PC-3 (cell line): ENCODE measurements around the gene JHY. TPM values are rescaled to one million over a fixed set of nuclear protein-coding genes. Genes with fewer than 3 reads are reported as not detected.

ENCODE experiments used
- ATAC-seq: fragments of 200-7000 bp; cut with Tn5 transposase; 2 replicates; pipeline ENCODE4 v1.9.1; 2020; ENCODE audit warnings: mild to moderate bottlenecking, moderate library complexity
- Bru-seq: library from RNA; stranded (reverse); fragments of 400-500 nt; gene quantifications from one replicate; lab custom pipeline; 2021; lab: Mats Ljungman, UMichigan
- BruChase-seq, 2 experiments: library from RNA; stranded (reverse); fragments of 400-500 nt; gene quantifications; one replicate each; lab custom pipeline; 2021; lab: Mats Ljungman, UMichigan
- BruUV-seq: library from RNA; stranded (reverse); fragments of 400-500 nt; replicated peaks from 2 replicates; lab custom pipeline; 2021; lab: Mats Ljungman, UMichigan
- CTCF ChIA-PET: fragments of 300-600 bp; sonication (Branson Sonifier 250); formaldehyde crosslinking; loops from one replicate; lab custom pipeline; 2022; ENCODE audit warnings: antibody characterized with exemption; lab: Charles Lee
- POLR2A ChIA-PET: fragments of 300-600 bp; sonication (Branson Sonifier 250); formaldehyde crosslinking; loops from one replicate; lab custom pipeline; 2022; ENCODE audit warnings: antibody characterized with exemption; ENCODE audit not compliant: unreplicated experiment; lab: Charles Lee
- DNase-seq: peaks from one replicate; pipeline ENCODE4 v3.0.0-alpha.2; 2015
- H2AFZ ChIP-seq: fragments of 300-600 bp; sonication (generic); 2 replicates; pipeline ENCODE4 v1.6.0; 2016; ENCODE audit warnings: antibody characterized with exemption, low read length
- H3F3A ChIP-seq: fragments of 300-600 bp; sonication (generic); one replicate; pipeline ENCODE4 v1.6.0; 2017; ENCODE audit warnings: antibody characterized with exemption, low read length, control low read depth, mild to moderate bottlenecking; ENCODE audit not compliant: unreplicated experiment
- H3K27ac ChIP-seq: fragments of 300-600 bp; sonication (generic); 2 replicates; pipeline ENCODE4 v1.5.1; 2016; ENCODE audit warnings: mild to moderate bottlenecking, low read length
- H3K27me3 ChIP-seq: fragments of 300-600 bp; sonication (generic); 2 replicates; pipeline ENCODE4 v1.6.1; 2016; ENCODE audit warnings: low read length, mixed read lengths
- H3K36me3 ChIP-seq: fragments of 300-600 bp; sonication (generic); 2 replicates; pipeline ENCODE4 v1.6.1; 2016; ENCODE audit warnings: low read depth, mixed run types, low read length, mixed read lengths
- H3K4me1 ChIP-seq: fragments of 300-600 bp; sonication (generic); 2 replicates; pipeline ENCODE4 v1.5.1; 2016; ENCODE audit warnings: low read length; ENCODE audit not compliant: insufficient read depth
- H3K4me2 ChIP-seq: fragments of 300-600 bp; sonication (generic); 2 replicates; pipeline ENCODE4 v1.6.0; 2016; ENCODE audit warnings: low read length
- H3K4me3 ChIP-seq: fragments of 300-600 bp; sonication (generic); 2 replicates; pipeline ENCODE4 v1.5.1; 2016; ENCODE audit warnings: mild to moderate bottlenecking, low read length, mixed read lengths
- H3K79me2 ChIP-seq: fragments of 300-600 bp; sonication (generic); 2 replicates; pipeline ENCODE4 v1.6.1; 2017; ENCODE audit warnings: low read length, mixed read lengths
- H3K9ac ChIP-seq: fragments of 300-600 bp; sonication (generic); 2 replicates; pipeline ENCODE4 v1.6.0; 2016; ENCODE audit warnings: mild to moderate bottlenecking, low read length
- H3K9me2 ChIP-seq: fragments of 300-600 bp; sonication (generic); replicated peaks from 2 replicates; pipeline ENCODE4 v1.6.1; 2016; ENCODE audit warnings: mixed run types, low read length, mixed read lengths
- H3K9me3 ChIP-seq: fragments of 300-600 bp; sonication (generic); 2 replicates; pipeline ENCODE4 v1.6.1; 2016; ENCODE audit warnings: low read length, mixed read lengths
- H4K20me1 ChIP-seq: fragments of 300-600 bp; sonication (generic); 2 replicates; pipeline ENCODE4 v1.6.1; 2016; ENCODE audit warnings: low read length, mixed read lengths
- CTCF ChIP-seq: fragments of 300-600 bp; sonication (generic); conservative IDR thresholded peaks from 2 replicates; pipeline ENCODE4 v1.5.1; 2017; ENCODE audit warnings: antibody characterized with exemption, low read depth, mild to moderate bottlenecking, low read length
- EZH2 ChIP-seq: fragments of 300-600 bp; sonication (generic); IDR thresholded peaks from one replicate; pipeline ENCODE4 v1.6.1; 2017; ENCODE audit warnings: antibody characterized with exemption, mild to moderate bottlenecking, low read length; ENCODE audit not compliant: unreplicated experiment
- EZH2phosphoT487 ChIP-seq: fragments of 300-600 bp; sonication (generic); IDR thresholded peaks from 2 replicates; pipeline ENCODE4 v1.6.1; 2018; ENCODE audit warnings: mild to moderate bottlenecking, antibody characterized with exemption, low read length, borderline replicate concordance
- intact Hi-C: fragments of 100-400 bp; cut with micrococcal nuclease; formaldehyde crosslinking; loops from 2 replicates; pipeline ENCODE4 v1.9.0; 2023
- long read RNA-seq: library from polyadenylated mRNA; unstranded; transcript quantifications from one replicate; pipeline ENCODE4 v2.0.0, GENCODE V29; 2021; ENCODE audit not compliant: unreplicated experiment
- total RNA-seq: library from RNA; depleted of rRNA; stranded (reverse); fragments of >200 nt; gene quantifications from 2 replicates; pipeline ENCODE4 v1.2.3, GENCODE V29; 2014; rRNA removed

Gene JHY
- total RNA-seq (3.6 and 4.9 TPM in 2 replicates), Bru-seq, nascent RNA (percentile 47 among the genes with signal in this experiment), BruChase-seq, experiment 1, labeled RNA remaining after a 6-hour chase (percentile 47 among the genes with signal in this experiment), BruChase-seq, experiment 2, labeled RNA remaining after a 2-hour chase (percentile 45 among the genes with signal in this experiment)
- long read RNA-seq, partial matches to known transcripts = 8 of 16 reads
- long read RNA-seq, other reads (novel, unspliced or antisense) = 5 of 16 reads

- no peaks in the 10 kb centered on the region for H4K20me1 ChIP-seq
- DNase-seq = no peak
- H3K9me3 ChIP-seq = no peaks in the 10 kb centered on the region
- intact Hi-C loops = loop anchor here (2.0 kb wide), 1 partner anchor 20 kb away; no protein-coding TSS in a partner anchor
- H3K27ac ChIP-seq = peak within 1 kb of the TSS; percentile 65
- no peaks in the 10 kb centered on the region for H3F3A ChIP-seq
- no TSS peak for BruUV-seq
- H3K4me2 ChIP-seq = peak within 1 kb of the TSS; percentile 77
- CTCF ChIA-PET = no interaction called here
- H3K79me2 ChIP-seq = peaks cover 4% of the 10 kb centered on the region; the same call in 1 of the 2 replicates
- no peaks in the 10 kb centered on the region for H3K36me3 ChIP-seq
- H3K4me1 ChIP-seq = peaks cover 16% of the 10 kb centered on the region
- ATAC-seq = peak; percentile 67; the same call in 1 of the 2 replicates
- H3K9ac ChIP-seq = peak within 1 kb of the TSS; percentile 77
- H3K9me2 ChIP-seq = no peaks in the 10 kb centered on the region
- no peak for TF ChIP-seq EZH2
- no peak for TF ChIP-seq CTCF
- TF ChIP-seq EZH2phosphoT487 = no peak
- H3K27me3 ChIP-seq = no peaks in the 10 kb centered on the region
- peak within 1 kb of the TSS; percentile 96 for H2AFZ ChIP-seq
- H3K4me3 ChIP-seq = peak within 1 kb of the TSS; percentile 73
- POLR2A ChIA-PET = interaction anchor here (0.5 kb wide), 1 partner anchor 227 kb away, joined by 14 read pairs; no protein-coding TSS in a partner anchor
These were observed at the start of gene JHY for GRCh38 chr11:122882189-122882856. Gene JHY (plus strand): TSS chr11:122882759. CDS start chr11:122885850, 3,091 bp downstream.

- intact Hi-C loops = no loop called here
- Histone ChIP-seq H3K79me2 (no peaks in the 10 kb centered on the region), H2AFZ (no peak overlapping the region), H3K27ac (no peak overlapping the region), H3K9ac (no peak overlapping the region), H3K36me3 (no peaks in the 10 kb centered on the region), H3K9me2 (no peaks in the 10 kb centered on the region), H3K9me3 (no peaks in the 10 kb centered on the region), H3K4me1 (no peaks in the 10 kb centered on the region), H3F3A (no peaks in the 10 kb centered on the region), H3K27me3 (no peaks in the 10 kb centered on the region), H3K4me3 (no peak overlapping the region), H4K20me1 (no peaks in the 10 kb centered on the region), H3K4me2 (no peak overlapping the region)
- POLR2A ChIA-PET = no interaction called here
- DNase-seq (no peak), ATAC-seq (no peak)
- TF ChIP-seq EZH2 (no peak), CTCF (no peak), EZH2phosphoT487 (no peak)
- no TSS peak for BruUV-seq
- CTCF ChIA-PET = interaction anchor here (0.5 to 0.9 kb wide), 3 partner anchors 23 to 1253 kb away, joined by 3 to 5 read pairs (median 3); no protein-coding TSS in a partner anchor
These were observed 48.6 kb upstream of the JHY start for GRCh38 chr11:122833846-122834464.
